Measurements from ENCODE around the gene BSPH1. TPM values are rescaled to one million over a fixed set of nuclear protein-coding genes. Genes with fewer than 3 reads are reported as not detected.
A peak's percentile ranks its signal among the peaks of the same experiment; 100 is the strongest.

The BSPH1 gene
- total RNA-seq, 1 donor from 2014 or later = not detected

- Mint-ChIP-seq H3K4me1 (ENCODE audit: unreplicated experiment) (no peaks in the 10 kb centered on the region), H3K36me3 (ENCODE audit: unreplicated experiment) (no peaks in the 10 kb centered on the region), H3K4me3 (ENCODE audit: unreplicated experiment) (no peak overlapping the region), H3K27ac (ENCODE audit: unreplicated experiment) (no peak overlapping the region), H3K9me3 (ENCODE audit: unreplicated experiment) (peaks cover 9% of the 10 kb centered on the region), H3K27me3 (ENCODE audit: unreplicated experiment) (no peaks in the 10 kb centered on the region)
- no peak for DNase-seq (ENCODE audit: extremely low spot score, unreplicated experiment)
- TF ChIP-seq, protein P1, sequence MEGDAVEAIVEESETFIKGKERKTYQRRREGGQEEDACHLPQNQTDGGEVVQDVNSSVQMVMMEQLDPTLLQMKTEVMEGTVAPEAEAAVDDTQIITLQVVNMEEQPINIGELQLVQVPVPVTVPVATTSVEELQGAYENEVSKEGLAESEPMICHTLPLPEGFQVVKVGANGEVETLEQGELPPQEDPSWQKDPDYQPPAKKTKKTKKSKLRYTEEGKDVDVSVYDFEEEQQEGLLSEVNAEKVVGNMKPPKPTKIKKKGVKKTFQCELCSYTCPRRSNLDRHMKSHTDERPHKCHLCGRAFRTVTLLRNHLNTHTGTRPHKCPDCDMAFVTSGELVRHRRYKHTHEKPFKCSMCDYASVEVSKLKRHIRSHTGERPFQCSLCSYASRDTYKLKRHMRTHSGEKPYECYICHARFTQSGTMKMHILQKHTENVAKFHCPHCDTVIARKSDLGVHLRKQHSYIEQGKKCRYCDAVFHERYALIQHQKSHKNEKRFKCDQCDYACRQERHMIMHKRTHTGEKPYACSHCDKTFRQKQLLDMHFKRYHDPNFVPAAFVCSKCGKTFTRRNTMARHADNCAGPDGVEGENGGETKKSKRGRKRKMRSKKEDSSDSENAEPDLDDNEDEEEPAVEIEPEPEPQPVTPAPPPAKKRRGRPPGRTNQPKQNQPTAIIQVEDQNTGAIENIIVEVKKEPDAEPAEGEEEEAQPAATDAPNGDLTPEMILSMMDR (IDR thresholded peaks at IDR 0.05) = no peak
Measured at GRCh38 chr19:48006762-48007161, 14.8 kb upstream of the BSPH1 start.

- DNase-seq (ENCODE audit: extremely low spot score, unreplicated experiment) = peak; percentile 68
- Mint-ChIP-seq H3K4me1 (ENCODE audit: unreplicated experiment) (no peaks in the 10 kb centered on the region), H3K27ac (ENCODE audit: unreplicated experiment) (no peak overlapping the region), H3K9me3 (ENCODE audit: unreplicated experiment) (peaks cover 6% of the 10 kb centered on the region), H3K4me3 (ENCODE audit: unreplicated experiment) (no peak overlapping the region), H3K36me3 (ENCODE audit: unreplicated experiment) (no peaks in the 10 kb centered on the region), H3K27me3 (ENCODE audit: unreplicated experiment) (no peaks in the 10 kb centered on the region)
- TF ChIP-seq, protein P1 (IDR thresholded peaks at IDR 0.05) = no peak
Measured at GRCh38 chr19:48004236-48004635, 12.3 kb upstream of the BSPH1 start.

GRCh38 chr19:48000846-48001245 lies 8.9 kb upstream of the BSPH1 start:
- H3K36me3 Mint-ChIP-seq (ENCODE audit: unreplicated experiment) = no peaks in the 10 kb centered on the region
- H3K27ac Mint-ChIP-seq (ENCODE audit: unreplicated experiment) = no peak overlapping the region
- H3K4me1 Mint-ChIP-seq (ENCODE audit: unreplicated experiment) = no peaks in the 10 kb centered on the region
- peak; percentile 36 for DNase-seq (ENCODE audit: extremely low spot score, unreplicated experiment)
- TF ChIP-seq, protein P1 (IDR thresholded peaks at IDR 0.05) = no peak
- H3K4me3 Mint-ChIP-seq (ENCODE audit: unreplicated experiment) = no peak overlapping the region
- peaks cover 3% of the 10 kb centered on the region for H3K27me3 Mint-ChIP-seq (ENCODE audit: unreplicated experiment)
- H3K9me3 Mint-ChIP-seq (ENCODE audit: unreplicated experiment) = no peaks in the 10 kb centered on the region

DNA sequence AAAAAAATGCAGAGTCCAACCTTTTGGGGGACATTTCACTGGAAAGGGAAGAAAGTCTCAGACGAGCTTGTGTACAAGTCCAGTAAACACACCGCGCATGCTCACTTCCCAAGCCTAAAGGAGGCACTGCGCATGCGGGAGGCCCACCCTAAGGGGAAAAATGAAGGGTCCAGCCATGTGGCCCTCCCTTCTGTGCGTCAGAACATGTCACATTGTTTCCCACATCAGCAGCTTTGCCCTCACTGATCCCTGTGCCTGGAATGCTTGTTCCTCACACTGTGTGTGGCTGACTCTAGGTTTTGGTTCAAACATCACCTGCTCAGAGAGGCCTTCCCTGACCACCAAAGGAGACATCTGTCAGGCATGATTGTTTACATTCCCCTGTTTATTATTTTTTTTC lies 6.8 kb upstream of the BSPH1 start:
- Mint-ChIP-seq H3K4me1 (ENCODE audit: unreplicated experiment) (no peaks in the 10 kb centered on the region), H3K27ac (ENCODE audit: unreplicated experiment) (no peak overlapping the region), H3K36me3 (ENCODE audit: unreplicated experiment) (no peaks in the 10 kb centered on the region), H3K27me3 (ENCODE audit: unreplicated experiment) (peaks cover 9% of the 10 kb centered on the region), H3K4me3 (ENCODE audit: unreplicated experiment) (no peak overlapping the region), H3K9me3 (ENCODE audit: unreplicated experiment) (no peaks in the 10 kb centered on the region)
- TF ChIP-seq, protein P1 (IDR thresholded peaks at IDR 0.05) = no peak
- peak; percentile 65 for DNase-seq (ENCODE audit: extremely low spot score, unreplicated experiment)

DNA sequence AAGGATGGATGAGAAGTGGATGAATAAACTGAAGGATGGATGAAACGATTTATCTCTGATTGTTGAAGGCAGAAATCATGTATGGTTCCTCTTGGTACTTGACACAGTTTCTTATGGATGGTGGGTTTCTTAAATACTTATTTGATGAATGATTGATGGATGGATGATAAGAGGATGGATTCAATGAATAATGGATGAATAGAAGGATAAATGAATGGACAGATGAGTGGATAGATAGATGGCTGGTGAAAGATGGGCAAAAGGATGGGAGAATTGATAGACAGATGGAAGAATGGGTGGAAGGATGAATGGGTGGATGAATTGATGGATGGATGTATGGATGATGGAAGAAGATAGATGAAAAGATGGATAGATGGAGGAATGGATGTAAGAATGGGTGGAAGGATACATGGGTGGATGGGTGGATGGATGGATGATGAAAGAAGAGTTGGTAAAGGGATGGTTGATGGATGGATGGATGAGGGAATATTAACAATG lies 4.3 kb upstream of the BSPH1 start:
- Mint-ChIP-seq H3K27me3 (ENCODE audit: unreplicated experiment) (peaks cover 10% of the 10 kb centered on the region), H3K4me3 (ENCODE audit: unreplicated experiment) (no peak overlapping the region), H3K27ac (ENCODE audit: unreplicated experiment) (no peak overlapping the region), H3K36me3 (ENCODE audit: unreplicated experiment) (no peaks in the 10 kb centered on the region), H3K9me3 (ENCODE audit: unreplicated experiment) (no peaks in the 10 kb centered on the region), H3K4me1 (ENCODE audit: unreplicated experiment) (no peaks in the 10 kb centered on the region)
- DNase-seq (ENCODE audit: extremely low spot score, unreplicated experiment) = no peak
- TF ChIP-seq, protein P1 (IDR thresholded peaks at IDR 0.05) = no peak
